Endothelial cell of umbilical vein (primary cell): Measurements from ENCODE around the gene B3GALNT2.
"Not testable (repeated sequence)": the region's sequence is repeated elsewhere in the genome, so short reads cannot be mapped to it uniquely, and the experiment has no call there.

ENCODE experiments used
- EZH2 ChIP-seq: IDR thresholded peaks from 2 replicates; pipeline ENCODE4 v1.6.1; 2012; ENCODE audit warnings: borderline replicate concordance, low read depth, mild to moderate bottlenecking, moderate library complexity, low read length, inconsistent platforms; ENCODE audit not compliant: severe bottlenecking
- POLR2A ChIP-seq: IDR thresholded peaks from 2 replicates; pipeline ENCODE4 v1.6.1; 2012; ENCODE audit warnings: low read depth, mild to moderate bottlenecking, control low read depth, low read length
- POLR2AphosphoS5 ChIP-seq: IDR thresholded peaks from 2 replicates; pipeline ENCODE4 v1.6.1; 2012; ENCODE audit warnings: low read depth, mild to moderate bottlenecking, control low read depth, low read length, moderate library complexity; ENCODE audit not compliant: insufficient read depth
- TF ChIP-seq, protein P1 (sequence below), 2 donors: IDR thresholded peaks; 1 replicate in 1 of 2; 2 replicates in 1 of 2; pipeline ENCODE4 v1.5.1; 2011; ENCODE audit warnings: low read length in 2 of 2, mild to moderate bottlenecking in 2 of 2, moderate library complexity in 2 of 2, control low read depth in 1 of 2, inconsistent platforms in 1 of 2, low read depth in 1 of 2; ENCODE audit not compliant: insufficient read depth in 1 of 2; ENCODE audit errors: extremely low read depth in 1 of 2

DNA sequence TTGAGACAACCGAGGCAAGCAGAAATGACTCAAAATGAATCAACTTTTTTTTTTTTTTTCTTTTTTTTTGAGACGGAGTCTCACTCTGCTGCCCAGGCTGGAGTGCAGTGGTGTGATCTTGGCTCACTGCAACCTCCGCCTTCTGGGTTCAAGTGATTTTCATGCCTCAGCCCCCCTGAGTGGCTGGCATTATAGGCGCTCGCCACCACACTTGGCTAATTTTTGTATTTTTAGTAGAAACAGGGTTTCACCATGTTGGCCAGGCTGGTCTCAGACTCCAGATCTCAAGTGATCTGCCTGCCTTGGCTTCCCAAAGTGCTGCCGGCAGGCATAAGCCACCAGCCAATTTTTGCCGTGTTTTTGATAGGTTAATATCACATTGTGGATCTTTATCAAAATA is 46.4 kb downstream of the B3GALNT2 start:
- TF ChIP-seq, protein P1, sequence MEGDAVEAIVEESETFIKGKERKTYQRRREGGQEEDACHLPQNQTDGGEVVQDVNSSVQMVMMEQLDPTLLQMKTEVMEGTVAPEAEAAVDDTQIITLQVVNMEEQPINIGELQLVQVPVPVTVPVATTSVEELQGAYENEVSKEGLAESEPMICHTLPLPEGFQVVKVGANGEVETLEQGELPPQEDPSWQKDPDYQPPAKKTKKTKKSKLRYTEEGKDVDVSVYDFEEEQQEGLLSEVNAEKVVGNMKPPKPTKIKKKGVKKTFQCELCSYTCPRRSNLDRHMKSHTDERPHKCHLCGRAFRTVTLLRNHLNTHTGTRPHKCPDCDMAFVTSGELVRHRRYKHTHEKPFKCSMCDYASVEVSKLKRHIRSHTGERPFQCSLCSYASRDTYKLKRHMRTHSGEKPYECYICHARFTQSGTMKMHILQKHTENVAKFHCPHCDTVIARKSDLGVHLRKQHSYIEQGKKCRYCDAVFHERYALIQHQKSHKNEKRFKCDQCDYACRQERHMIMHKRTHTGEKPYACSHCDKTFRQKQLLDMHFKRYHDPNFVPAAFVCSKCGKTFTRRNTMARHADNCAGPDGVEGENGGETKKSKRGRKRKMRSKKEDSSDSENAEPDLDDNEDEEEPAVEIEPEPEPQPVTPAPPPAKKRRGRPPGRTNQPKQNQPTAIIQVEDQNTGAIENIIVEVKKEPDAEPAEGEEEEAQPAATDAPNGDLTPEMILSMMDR (IDR thresholded peaks at IDR 0.05; ENCODE audit: extremely low read depth in 1 of 2, insufficient read depth in 1 of 2, low read depth in 1 of 2, low read length in 2 of 2) = not testable (repeated sequence)
- not testable (repeated sequence) for TF ChIP-seq POLR2A, EZH2, POLR2AphosphoS5
